ENCODE results near the gene COL10A1.

The COL10A1 gene

DNA sequence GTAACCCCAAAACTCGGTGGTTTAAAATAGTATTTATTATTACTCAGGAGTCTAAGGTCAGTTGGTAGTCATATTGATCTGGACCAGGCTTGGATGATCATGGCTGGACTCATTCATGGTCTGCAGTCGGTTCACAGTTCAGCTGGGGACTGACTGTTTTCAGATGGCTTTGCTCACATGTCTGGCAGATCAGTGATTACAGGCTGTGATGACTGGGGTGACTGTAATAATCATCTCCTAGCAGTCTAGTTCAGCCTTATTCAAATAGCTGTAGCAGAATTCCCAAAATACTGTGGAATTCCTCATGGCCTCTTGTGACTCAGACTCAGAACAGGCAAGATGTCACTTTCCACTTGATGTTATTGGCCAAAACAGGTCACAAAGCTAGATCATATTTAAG, 41.6 kb downstream of the COL10A1 start:
- CTCF ChIA-PET: interaction anchor here (1.3 to 3.3 kb wide), 5 partner anchors 12 to 77 kb away, joined by 4 to 18 read pairs (median 5); partner anchors contain the start of gene NT5DC1

DNA sequence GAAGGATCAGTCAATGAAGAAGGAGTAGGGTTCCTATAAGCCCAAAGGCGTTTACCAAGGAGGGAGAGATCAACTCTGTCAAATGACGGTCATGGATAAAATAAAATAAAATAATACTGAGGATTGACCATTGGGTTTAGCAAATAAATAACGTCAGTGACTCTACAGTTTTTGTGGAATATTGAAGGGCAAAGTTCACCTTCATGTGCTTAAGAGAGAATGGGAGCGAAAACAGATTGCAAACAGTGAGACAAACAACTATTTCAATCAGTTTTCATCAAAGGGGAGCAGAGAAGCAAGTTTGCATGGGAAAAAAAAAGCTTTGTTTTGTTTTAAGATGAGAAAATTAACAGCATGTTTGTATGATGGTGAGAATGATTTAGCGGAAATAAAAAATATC, 42.9 kb downstream of the COL10A1 start:
- CTCF ChIA-PET: interaction anchor here (2.4 kb wide), 1 partner anchor 14 kb away, joined by 8 read pairs; no protein-coding TSS in a partner anchor
- no peaks in the 10 kb centered on the region for H3K4me1 ChIP-seq (ENCODE audit: control insufficient read depth, insufficient read depth, low read length)
- TF ChIP-seq ZNF629 (tag by site-specific recombination; IDR thresholded peaks at IDR 0.05) (no peak), ZNF324 (tag by site-specific recombination; IDR thresholded peaks at IDR 0.05) (no peak)
- H3K9me3 ChIP-seq (ENCODE audit: control insufficient read depth, insufficient read depth, low read depth, low read length): no peaks in the 10 kb centered on the region
- POLR2A ChIA-PET: no interaction called here
- H3K36me3 ChIP-seq (ENCODE audit: control insufficient read depth in 2 of 2, insufficient read depth in 1 of 2, low read length in 2 of 2): no peaks in the 10 kb centered on the region
- H3K4me3 ChIP-seq (ENCODE audit: low read depth, low read length): no peak overlapping the region
- no peak overlapping the region for H3K27ac ChIP-seq (ENCODE audit: extremely low read depth, low read depth, low read length)

More for the DNA sequence above, 41.6 kb downstream of the COL10A1 start:
- Histone ChIP-seq H3K9me3 (ENCODE audit: control insufficient read depth, insufficient read depth, low read depth, low read length) (no peaks in the 10 kb centered on the region), H3K4me1 (ENCODE audit: control insufficient read depth, insufficient read depth, low read length) (no peaks in the 10 kb centered on the region), H3K36me3 (ENCODE audit: control insufficient read depth in 2 of 2, insufficient read depth in 1 of 2, low read length in 2 of 2) (no peaks in the 10 kb centered on the region), H3K27ac (ENCODE audit: extremely low read depth, low read depth, low read length) (no peak overlapping the region), H3K4me3 (ENCODE audit: low read depth, low read length) (no peak overlapping the region)
- POLR2A ChIA-PET: interaction anchor here (1.5 kb wide), 1 partner anchor 16 kb away, joined by 3 read pairs; the partner anchor contains the start of gene NT5DC1
- TF ChIP-seq ZNF664 (tag by site-specific recombination; IDR thresholded peaks at IDR 0.05) (no peak), ZNF561 (tag by site-specific recombination; IDR thresholded peaks at IDR 0.05; ENCODE audit: borderline replicate concordance) (no peak), ZNF175 (tag by site-specific recombination; IDR thresholded peaks at IDR 0.05) (no peak), ZNF747 (tag by site-specific recombination; IDR thresholded peaks at IDR 0.05) (no peak), ZNF596 (tag by site-specific recombination; IDR thresholded peaks at IDR 0.05) (no peak), ZNF248 (tag by site-specific recombination; IDR thresholded peaks at IDR 0.05) (no peak), ZBTB7A (tag by site-specific recombination; IDR thresholded peaks at IDR 0.05; ENCODE audit: low read depth) (no peak), ZNF274 (IDR thresholded peaks at IDR 0.05; ENCODE audit: low read length) (no peak), ZNF274 (tag by site-specific recombination; IDR thresholded peaks at IDR 0.05; ENCODE audit: borderline replicate concordance) (no peak), SP3 (tag by site-specific recombination; IDR thresholded peaks at IDR 0.05) (no peak), OVOL3 (tag by site-specific recombination; IDR thresholded peaks at IDR 0.05) (no peak)
- TF ChIP-seq, protein P1, sequence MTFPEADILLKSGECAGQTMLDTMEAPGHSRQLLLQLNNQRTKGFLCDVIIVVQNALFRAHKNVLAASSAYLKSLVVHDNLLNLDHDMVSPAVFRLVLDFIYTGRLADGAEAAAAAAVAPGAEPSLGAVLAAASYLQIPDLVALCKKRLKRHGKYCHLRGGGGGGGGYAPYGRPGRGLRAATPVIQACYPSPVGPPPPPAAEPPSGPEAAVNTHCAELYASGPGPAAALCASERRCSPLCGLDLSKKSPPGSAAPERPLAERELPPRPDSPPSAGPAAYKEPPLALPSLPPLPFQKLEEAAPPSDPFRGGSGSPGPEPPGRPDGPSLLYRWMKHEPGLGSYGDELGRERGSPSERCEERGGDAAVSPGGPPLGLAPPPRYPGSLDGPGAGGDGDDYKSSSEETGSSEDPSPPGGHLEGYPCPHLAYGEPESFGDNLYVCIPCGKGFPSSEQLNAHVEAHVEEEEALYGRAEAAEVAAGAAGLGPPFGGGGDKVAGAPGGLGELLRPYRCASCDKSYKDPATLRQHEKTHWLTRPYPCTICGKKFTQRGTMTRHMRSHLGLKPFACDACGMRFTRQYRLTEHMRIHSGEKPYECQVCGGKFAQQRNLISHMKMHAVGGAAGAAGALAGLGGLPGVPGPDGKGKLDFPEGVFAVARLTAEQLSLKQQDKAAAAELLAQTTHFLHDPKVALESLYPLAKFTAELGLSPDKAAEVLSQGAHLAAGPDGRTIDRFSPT (tag by site-specific recombination; IDR thresholded peaks at IDR 0.05): no peak
- TF ChIP-seq, protein P2, sequence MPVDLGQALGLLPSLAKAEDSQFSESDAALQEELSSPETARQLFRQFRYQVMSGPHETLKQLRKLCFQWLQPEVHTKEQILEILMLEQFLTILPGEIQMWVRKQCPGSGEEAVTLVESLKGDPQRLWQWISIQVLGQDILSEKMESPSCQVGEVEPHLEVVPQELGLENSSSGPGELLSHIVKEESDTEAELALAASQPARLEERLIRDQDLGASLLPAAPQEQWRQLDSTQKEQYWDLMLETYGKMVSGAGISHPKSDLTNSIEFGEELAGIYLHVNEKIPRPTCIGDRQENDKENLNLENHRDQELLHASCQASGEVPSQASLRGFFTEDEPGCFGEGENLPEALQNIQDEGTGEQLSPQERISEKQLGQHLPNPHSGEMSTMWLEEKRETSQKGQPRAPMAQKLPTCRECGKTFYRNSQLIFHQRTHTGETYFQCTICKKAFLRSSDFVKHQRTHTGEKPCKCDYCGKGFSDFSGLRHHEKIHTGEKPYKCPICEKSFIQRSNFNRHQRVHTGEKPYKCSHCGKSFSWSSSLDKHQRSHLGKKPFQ (tag by site-specific recombination; IDR thresholded peaks at IDR 0.05): no peak
- TF ChIP-seq, protein P3, sequence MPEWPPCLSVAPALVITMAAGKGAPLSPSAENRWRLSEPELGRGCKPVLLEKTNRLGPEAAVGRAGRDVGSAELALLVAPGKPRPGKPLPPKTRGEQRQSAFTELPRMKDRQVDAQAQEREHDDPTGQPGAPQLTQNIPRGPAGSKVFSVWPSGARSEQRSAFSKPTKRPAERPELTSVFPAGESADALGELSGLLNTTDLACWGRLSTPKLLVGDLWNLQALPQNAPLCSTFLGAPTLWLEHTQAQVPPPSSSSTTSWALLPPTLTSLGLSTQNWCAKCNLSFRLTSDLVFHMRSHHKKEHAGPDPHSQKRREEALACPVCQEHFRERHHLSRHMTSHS (tag by site-specific recombination; IDR thresholded peaks at IDR 0.05): no peak
- TF ChIP-seq, protein P4, sequence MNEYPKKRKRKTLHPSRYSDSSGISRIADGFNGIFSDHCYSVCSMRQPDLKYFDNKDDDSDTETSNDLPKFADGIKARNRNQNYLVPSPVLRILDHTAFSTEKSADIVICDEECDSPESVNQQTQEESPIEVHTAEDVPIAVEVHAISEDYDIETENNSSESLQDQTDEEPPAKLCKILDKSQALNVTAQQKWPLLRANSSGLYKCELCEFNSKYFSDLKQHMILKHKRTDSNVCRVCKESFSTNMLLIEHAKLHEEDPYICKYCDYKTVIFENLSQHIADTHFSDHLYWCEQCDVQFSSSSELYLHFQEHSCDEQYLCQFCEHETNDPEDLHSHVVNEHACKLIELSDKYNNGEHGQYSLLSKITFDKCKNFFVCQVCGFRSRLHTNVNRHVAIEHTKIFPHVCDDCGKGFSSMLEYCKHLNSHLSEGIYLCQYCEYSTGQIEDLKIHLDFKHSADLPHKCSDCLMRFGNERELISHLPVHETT (tag by site-specific recombination; IDR thresholded peaks at IDR 0.05): no peak

Measured in HEK293 (cell line).